K562 (cell line): ENCODE results near the gene FSD1L. TPM values are rescaled to one million over a fixed set of nuclear protein-coding genes. Genes with fewer than 3 reads are reported as not detected.

Experiments
- ATAC-seq: fragments of 200-7000 bp; cut with Tn5 transposase; 3 replicates; pipeline ENCODE4 v1.9.1; 2020; ENCODE audit warnings: moderate library complexity
- BruUV-seq: library from RNA; stranded (reverse); fragments of 400-500 nt; replicated peaks from 2 replicates; lab custom pipeline; 2021; lab: Mats Ljungman, UMichigan
- CTCF ChIA-PET: fragments of 300-600 bp; formaldehyde crosslinking; extraction: SDS; loops from one replicate; lab custom pipeline; 2021; ENCODE audit warnings: low intra/inter-chr PET ratio; lab: Yijun Ruan, JAX
- POLR2A ChIA-PET: fragments of 300-600, 350-650 bp; sonication (Branson Sonifier 250); formaldehyde crosslinking; extraction: SDS; loops from one replicate; lab custom pipeline; 2021; ENCODE audit warnings: antibody characterized with exemption, inconsistent platforms; lab: Yijun Ruan, JAX
- DNase-seq, 4 experiments: peaks; one replicate each; pipeline versions ENCODE4 v3.0.0 to v3.0.0-alpha.2; 2011 to 2018; ENCODE audit warnings: low spot score in 3 of 4, mixed read lengths in 3 of 4; ENCODE audit errors: extremely low read depth in 1 of 4
- FAIRE-seq: peaks from 2 replicates; lab custom pipeline; 2011; peaks lifted over from hg19 to GRCh38; lab: Jason Lieb, UNC
- H2AFZ ChIP-seq: 2 replicates; pipeline ENCODE4 v1.6.0; 2011; ENCODE audit warnings: low read depth, low read length, control low read depth, inconsistent platforms
- H3K27ac ChIP-seq: fragments of 200-600 bp; 3 replicates; pipeline ENCODE4 v1.8.0; 2011; ENCODE audit warnings: low read depth, mild to moderate bottlenecking, control low read depth, inconsistent platforms, low read length, moderate library complexity, mixed read lengths; ENCODE audit errors: extremely low read depth
- H3K27me3 ChIP-seq, 2 experiments: fragments of 300-600 bp in 1 of 2; 2 replicates in 1 of 2; 3 replicates in 1 of 2; pipeline versions ENCODE4 v1.6.0 to v1.8.0; 2011; ENCODE audit warnings: inconsistent platforms in 2 of 2, low read length in 2 of 2, mild to moderate bottlenecking in 1 of 2, mixed read lengths in 1 of 2, moderate library complexity in 1 of 2; ENCODE audit not compliant: control insufficient read depth in 2 of 2, insufficient read depth in 2 of 2
- H3K36me3 ChIP-seq: fragments of 300-600 bp; 3 replicates; pipeline ENCODE4 v1.8.0; 2011; ENCODE audit warnings: mild to moderate bottlenecking, low read length, inconsistent platforms; ENCODE audit not compliant: control insufficient read depth, insufficient read depth
- H3K4me1 ChIP-seq, 2 experiments: fragments of 200-600 bp in 1 of 2; replicated peaks in 1 of 2; 2 replicates in 1 of 2; 3 replicates in 1 of 2; pipeline versions ENCODE4 v1.5.1 to v1.8.0; 2011; ENCODE audit warnings: inconsistent platforms in 2 of 2, low read length in 2 of 2, mild to moderate bottlenecking in 1 of 2, mixed read lengths in 1 of 2, moderate library complexity in 1 of 2; ENCODE audit not compliant: control insufficient read depth in 2 of 2, insufficient read depth in 2 of 2
- H3K4me2 ChIP-seq: 2 replicates; pipeline ENCODE4 v1.6.1; 2011; ENCODE audit warnings: low read length, control low read depth, inconsistent platforms, mixed read lengths; ENCODE audit not compliant: insufficient read depth
- H3K4me3 ChIP-seq: fragments of 200-600 bp; sonication (generic), shearing (Covaris generic); 2 replicates; pipeline ENCODE4 v1.5.1; 2016; ENCODE audit warnings: control low read depth, inconsistent platforms
- H3K79me2 ChIP-seq: fragments of 200-600 bp; 3 replicates; pipeline ENCODE4 v1.8.0; 2011; ENCODE audit warnings: low read length, inconsistent platforms; ENCODE audit not compliant: control insufficient read depth, insufficient read depth
- H3K9ac ChIP-seq, 2 experiments: 2 replicates each; pipeline versions ENCODE4 v1.6.0 to v1.6.1; 2011; ENCODE audit warnings: low read depth in 2 of 2, low read length in 2 of 2, control low read depth in 1 of 2, inconsistent platforms in 1 of 2, mild to moderate bottlenecking in 1 of 2, mixed read lengths in 1 of 2; ENCODE audit not compliant: insufficient read depth in 1 of 2
- H3K9me1 ChIP-seq: one replicate; pipeline ENCODE4 v1.6.0; 2011; ENCODE audit warnings: inconsistent platforms, mild to moderate bottlenecking, low read length, moderate library complexity; ENCODE audit not compliant: control insufficient read depth, insufficient read depth
- H3K9me3 ChIP-seq: replicated peaks from 2 replicates; pipeline ENCODE4 v1.5.1; 2011; ENCODE audit warnings: low read depth, low read length, inconsistent platforms; ENCODE audit not compliant: control insufficient read depth, insufficient read depth
- H4K20me1 ChIP-seq: replicated peaks from 2 replicates; pipeline ENCODE4 v1.6.1; 2011; ENCODE audit warnings: low read length, inconsistent platforms, mixed read lengths; ENCODE audit not compliant: control insufficient read depth, insufficient read depth
- CREM ChIP-seq: IDR thresholded peaks from 2 replicates; pipeline ENCODE4 v1.6.1; 2014; ENCODE audit warnings: antibody characterized with exemption, low read depth
- FOXJ3 ChIP-seq: sonication (generic); formaldehyde crosslinking; IDR thresholded peaks from 2 replicates; pipeline ENCODE4 v1.4.0; 2020; ENCODE audit warnings: mild to moderate bottlenecking, missing genetic modification reagents
- KDM5B ChIP-seq: fragments of 200-600 bp; sonication (generic); IDR thresholded peaks from 2 replicates; pipeline ENCODE4 v1.6.1; 2012; ENCODE audit warnings: low read depth, mild to moderate bottlenecking, moderate library complexity, low read length, control low read depth, inconsistent platforms; ENCODE audit not compliant: insufficient replicate concordance
- MAFK ChIP-seq: IDR thresholded peaks from 2 replicates; pipeline ENCODE4 v1.6.1; 2011; ENCODE audit warnings: low read length, improper control_type of control experiment
- RBM17 ChIP-seq: fragments of 200-400 bp; formaldehyde crosslinking; IDR thresholded peaks from 2 replicates; pipeline ENCODE4 v1.6.1; 2017; ENCODE audit warnings: low read depth, mild to moderate bottlenecking, low read length, borderline replicate concordance
- RFX5 ChIP-seq: IDR thresholded peaks from 2 replicates; pipeline ENCODE4 v1.6.1; 2011; ENCODE audit warnings: low read depth, mild to moderate bottlenecking, improper control_type of control experiment, low read length
- SREBF2 ChIP-seq: sonication (generic); formaldehyde crosslinking; IDR thresholded peaks from 2 replicates; pipeline ENCODE4 v1.4.0; 2020; ENCODE audit warnings: mild to moderate bottlenecking, missing genetic modification reagents
- SRSF7 ChIP-seq: fragments of 200-400 bp; formaldehyde crosslinking; optimal IDR thresholded peaks from 2 replicates; pipeline ENCODE3; 2017; ENCODE audit warnings: mild to moderate bottlenecking, low read depth, low read length
- THRA ChIP-seq: fragments of 450-650 bp; IDR thresholded peaks from 2 replicates; pipeline ENCODE4 v1.6.1; 2017; ENCODE audit warnings: mild to moderate bottlenecking, moderate library complexity
- ZBTB11 ChIP-seq, 3 experiments: fragments of 200-800 bp in 1 of 3; fragments of 250-450 bp in 1 of 3; fragments of 450-650 bp in 1 of 3; sonication (Bioruptor Pico) in 1 of 3; sonication (Bioruptor generic) in 1 of 3; formaldehyde crosslinking in 1 of 3; IDR thresholded peaks; 2 replicates each; pipeline versions ENCODE4 v1.6.1 to v1.8.0; 2016 to 2022; ENCODE audit warnings: mild to moderate bottlenecking in 2 of 3, missing genetic modification characterization in 2 of 3, missing compliant biosample characterization in 1 of 3, moderate library complexity in 1 of 3
- ZKSCAN8 ChIP-seq: fragments of 200-800 bp; sonication (Bioruptor generic); IDR thresholded peaks from 2 replicates; pipeline ENCODE4 v1.6.1; 2016; ENCODE audit warnings: missing genetic modification characterization, missing compliant biosample characterization
- ZNF253 ChIP-seq: fragments of 250-450 bp; sonication (Bioruptor Pico); conservative IDR thresholded peaks from 2 replicates; pipeline ENCODE4 v1.6.1; 2021; ENCODE audit warnings: mild to moderate bottlenecking
- ZNF764 ChIP-seq: fragments of 250-450 bp; sonication (Bioruptor Pico); IDR thresholded peaks from 2 replicates; pipeline ENCODE4 v1.4.0; 2020; ENCODE audit warnings: low read depth, mild to moderate bottlenecking, moderate library complexity
- ZSCAN32 ChIP-seq: fragments of 450-650 bp; formaldehyde crosslinking; IDR thresholded peaks from 2 replicates; pipeline ENCODE4 v1.4.0; 2020; ENCODE audit warnings: mild to moderate bottlenecking, moderate library complexity
- WGBS: fragments of 100-300 bp; shearing (Covaris generic); methylation state at CpG from one replicate; pipeline ENCODE4 v1.1.6; 2016; ENCODE audit warnings: low coverage, mixed read lengths; ENCODE audit not compliant: insufficient coverage; ENCODE audit errors: missing lambda C conversion rate; 5-methylcytosine and 5-hydroxymethylcytosine counted together
- in situ Hi-C: fragments of 300-500 bp; cut with MboI; formaldehyde crosslinking; loops from 4 replicates; pipeline ENCODE4 v1.15.0; 2018; ENCODE audit warnings: inconsistent platforms, mixed read lengths
- intact Hi-C: fragments of 100-400 bp; cut with micrococcal nuclease; formaldehyde crosslinking; loops from 2 replicates; pipeline ENCODE4 v1.14.2; 2022
- polyA plus RNA-seq, 8 experiments: library from polyadenylated mRNA; depleted of rRNA in 4 of 8; stranded (reverse) in 5 of 8; unstranded in 3 of 8; fragments of >200 nt; fragmentation: Nextera tagmentation in 2 of 8; fragmentation: Illumina TruSeq in 1 of 8; extraction: Ambion mirVana in 2 of 8; extraction: Trizol in 1 of 8; gene quantifications; 2 replicates each; pipeline versions ENCODE4 v1.2.1 to v1.2.3, GENCODE V29; 2011 to 2014; ENCODE audit warnings: inconsistent platforms in 1 of 8, missing spikeins in 1 of 8
- total RNA-seq, 7 experiments: library from RNA; depleted of rRNA in 6 of 7; stranded (reverse); fragments of >200 nt in 6 of 7; fragmentation: Illumina TruSeq in 2 of 7; extraction: Trizol in 2 of 7; gene quantifications; 2 replicates each; pipeline versions ENCODE4 v1.2.1 to v1.2.3, GENCODE V29; 2011 to 2021; ENCODE audit warnings: low replicate concordance in 1 of 7

FSD1L gene
- total and polyA plus RNA-seq, 9 of the 15 experiments (the other 6 are each of a cell fraction or from before 2014, with no cell fraction given): 0.95 to 4.2 (median 2.1) TPM

- POLR2A ChIA-PET: interaction anchor here (0.7 kb wide), 1 partner anchor 23 kb away, joined by 4 read pairs; no protein-coding TSS in a partner anchor
- no TSS peak for BruUV-seq
- intact Hi-C loops (no loop called here), in situ Hi-C loops (no loop called here)
- no peak for FAIRE-seq
- no peaks in the 10 kb centered on the region for H3K27me3 ChIP-seq
- no peaks in the 10 kb centered on the region for H3K9me3 ChIP-seq
- H3K9me1 ChIP-seq: no peaks in the 10 kb centered on the region
- H3K4me3 ChIP-seq: no peak overlapping the region
- WGBS: 28% methylated on average over 3 of the region's 3 CpGs
- H4K20me1 ChIP-seq: no peaks in the 10 kb centered on the region
- H3K79me2 ChIP-seq: no peaks in the 10 kb centered on the region
- H3K9ac ChIP-seq: no peak overlapping the region
- no peak for ATAC-seq
- H3K4me1 ChIP-seq: no peaks in the 10 kb centered on the region
- H3K36me3 ChIP-seq: peaks cover 7% of the 10 kb centered on the region; the same call in 1 of the 3 replicates
- H2AFZ ChIP-seq: no peak overlapping the region
- CTCF ChIA-PET: no interaction called here
- no peak for DNase-seq
- H3K27ac ChIP-seq: no peak overlapping the region
- H3K4me2 ChIP-seq: no peak overlapping the region
- TF ChIP-seq ZNF253 (CRISPR knock-in tag) (no peak), RBM17 (no peak), SREBF2 (CRISPR knock-in tag) (no peak), FOXJ3 (CRISPR knock-in tag) (no peak), THRA (no peak), ZBTB11 (CRISPR knock-in tag; IDR thresholded peaks at IDR 0.05) (no peak), KDM5B (no peak), ZNF764 (CRISPR knock-in tag) (no peak), ZKSCAN8 (CRISPR knock-in tag) (no peak), CREM (no peak), SRSF7 (no peak), MAFK (no peak), ZSCAN32 (CRISPR knock-in tag) (no peak), RFX5 (no peak)
Measured at GRCh38 chr9:105531530-105531929, 83.7 kb downstream of the FSD1L start.
